ENCODE measurements around the gene MBD2.

DNA sequence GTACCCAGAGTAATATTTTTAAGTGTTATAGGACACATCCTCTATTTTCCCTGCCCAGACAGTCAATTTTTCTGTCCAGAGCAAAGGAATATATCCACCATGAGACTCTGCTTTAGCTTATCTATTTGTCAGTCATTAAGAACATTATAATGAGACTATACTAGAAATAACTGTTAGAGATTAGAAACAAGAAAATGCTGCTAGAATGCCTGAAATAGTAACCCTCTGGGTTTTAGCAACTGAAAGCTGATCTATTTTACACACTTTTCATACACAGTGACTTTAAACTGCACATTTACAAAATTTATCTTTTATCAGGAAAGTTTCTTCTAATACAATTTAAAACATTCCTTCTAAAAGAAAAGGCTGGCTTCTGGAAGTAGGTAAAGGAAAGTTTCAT is 39.6 kb downstream of the MBD2 start:
- TF ChIP-seq CTCF (conservative IDR thresholded peaks at IDR 0.05; ENCODE audit: low read depth, low read length) (no peak), EZH2 (IDR thresholded peaks at IDR 0.05; ENCODE audit: borderline replicate concordance, low read depth, low read length, poor library complexity, severe bottlenecking) (no peak)
